ENCODE results near the gene TXNRD3.

Gene TXNRD3

GRCh38 chr3:126671521-126671920 lies 16.6 kb upstream of the TXNRD3 start:
- DNase-seq, result no peak

GRCh38 chr3:126668450-126669401 lies 13.8 kb upstream of the TXNRD3 start:
- no peak for DNase-seq

DNA sequence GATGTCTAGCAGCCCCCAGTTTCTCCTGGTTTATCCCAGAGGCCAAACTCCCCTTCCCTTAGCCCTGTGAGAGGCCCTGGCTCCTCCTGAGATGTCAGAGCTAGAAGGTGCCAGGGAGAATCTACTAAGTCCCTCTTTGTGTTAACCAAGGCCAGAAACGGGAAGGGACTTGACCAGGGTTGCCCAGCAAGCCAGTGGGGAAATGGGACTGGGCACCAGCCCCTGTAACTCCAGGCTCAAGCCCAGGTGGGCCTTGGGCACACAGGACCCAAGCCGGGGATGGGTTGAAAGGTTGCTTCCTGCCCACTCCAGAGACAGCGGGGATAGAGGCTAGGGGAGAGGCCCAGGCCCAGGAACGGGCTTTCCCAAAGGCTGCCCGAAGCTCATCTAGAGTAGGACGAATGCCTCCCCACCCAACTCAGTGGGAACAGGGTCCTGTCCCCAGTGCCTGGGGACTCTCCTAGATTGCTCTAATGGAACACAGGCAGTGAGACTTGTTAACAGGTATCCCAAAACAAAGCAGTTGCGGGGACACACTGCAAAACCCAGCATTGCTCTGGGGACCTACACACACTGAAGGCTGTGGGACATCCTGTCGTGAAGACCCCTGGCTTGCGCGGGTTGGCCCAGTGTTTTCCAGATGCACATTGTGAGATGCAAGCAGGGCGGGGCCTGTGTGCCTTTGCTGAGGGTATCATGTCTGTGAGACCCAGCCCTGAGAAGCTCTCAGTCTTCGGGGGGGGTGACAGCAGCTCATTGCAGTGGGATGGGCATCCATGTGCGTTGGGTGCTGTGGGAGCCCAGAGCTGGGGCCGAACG lies 12.9 kb upstream of the TXNRD3 start:
- DNase-seq, result no peak

DNA sequence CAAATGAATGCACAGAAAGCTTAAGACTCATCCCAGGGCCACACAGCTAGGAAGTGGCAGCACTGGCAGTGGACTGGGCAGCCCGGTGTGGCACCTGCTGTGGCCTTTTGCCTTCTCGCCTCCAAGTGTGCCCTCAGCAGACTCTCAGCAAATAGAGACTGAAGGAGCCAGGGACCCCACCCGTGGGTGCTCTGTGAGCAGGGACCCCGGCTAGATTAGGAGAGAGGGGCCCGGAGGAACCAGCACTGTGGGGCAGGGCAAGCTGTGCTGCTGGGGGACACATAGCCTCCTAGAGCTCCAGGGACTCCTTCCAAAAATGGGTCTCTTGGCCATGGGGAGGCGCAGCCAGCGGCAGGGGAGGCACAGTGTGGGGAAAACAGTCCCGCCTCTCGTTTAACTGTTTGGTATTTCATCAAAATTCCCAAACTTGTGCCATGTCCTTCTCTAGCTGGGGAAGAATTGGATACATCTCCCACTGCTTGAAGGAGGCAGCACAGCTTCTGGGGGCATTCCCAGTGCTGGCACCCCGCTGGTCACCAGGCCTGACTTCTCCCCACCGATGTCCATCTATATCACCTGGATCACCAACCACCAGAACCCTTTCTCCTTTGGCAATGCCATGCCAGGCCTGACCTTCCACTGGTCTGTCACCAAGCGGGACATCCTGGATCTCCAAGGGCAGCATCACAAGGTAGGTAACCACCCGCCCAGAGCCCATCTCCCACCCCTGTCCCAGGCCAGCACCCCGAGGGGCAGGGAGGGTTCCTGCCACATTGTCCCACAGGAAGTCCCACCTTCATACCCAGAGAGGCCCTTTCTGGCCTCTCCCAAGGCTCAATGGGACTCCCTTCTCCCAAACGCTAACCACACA lies 12.0 kb upstream of the TXNRD3 start:
- DNase-seq, result no peak

DNA sequence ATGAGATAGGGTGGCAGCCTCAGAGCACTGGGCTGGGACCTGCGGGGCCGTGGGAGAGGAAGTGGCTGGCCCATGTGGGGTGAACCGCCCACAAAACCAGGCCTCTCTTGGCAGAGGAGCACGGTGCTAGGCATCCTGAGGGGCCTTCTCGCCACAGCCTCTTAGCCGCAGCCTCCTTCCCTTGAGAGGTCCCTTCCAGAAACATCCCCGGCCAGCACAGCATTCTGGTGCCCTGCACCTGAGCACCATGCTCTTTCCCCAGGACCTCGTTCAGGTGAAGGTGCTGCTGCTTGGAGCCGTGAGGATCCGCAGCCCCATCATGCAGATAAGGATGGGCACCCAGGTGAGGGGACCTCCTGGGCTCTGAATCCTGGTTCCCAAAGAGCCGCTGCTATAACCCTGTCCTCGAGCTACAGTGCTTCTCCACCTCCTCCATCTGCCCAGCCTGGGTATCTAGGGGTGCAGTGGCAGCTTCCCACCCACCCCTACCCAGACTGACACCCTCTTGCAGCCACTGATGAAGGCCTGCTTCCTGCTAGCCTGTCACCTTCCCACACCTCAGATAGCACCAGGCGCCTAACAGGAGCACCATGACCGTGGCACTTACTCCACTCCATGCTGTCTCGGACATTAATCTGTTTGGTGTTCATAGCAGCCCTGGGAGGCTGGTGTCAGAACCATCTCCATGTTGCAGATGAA lies 11.2 kb upstream of the TXNRD3 start:
- no peak for DNase-seq

- no peak for DNase-seq
Observed at GRCh38 chr3:126665221-126665936, 10.5 kb upstream of the TXNRD3 start.

DNA sequence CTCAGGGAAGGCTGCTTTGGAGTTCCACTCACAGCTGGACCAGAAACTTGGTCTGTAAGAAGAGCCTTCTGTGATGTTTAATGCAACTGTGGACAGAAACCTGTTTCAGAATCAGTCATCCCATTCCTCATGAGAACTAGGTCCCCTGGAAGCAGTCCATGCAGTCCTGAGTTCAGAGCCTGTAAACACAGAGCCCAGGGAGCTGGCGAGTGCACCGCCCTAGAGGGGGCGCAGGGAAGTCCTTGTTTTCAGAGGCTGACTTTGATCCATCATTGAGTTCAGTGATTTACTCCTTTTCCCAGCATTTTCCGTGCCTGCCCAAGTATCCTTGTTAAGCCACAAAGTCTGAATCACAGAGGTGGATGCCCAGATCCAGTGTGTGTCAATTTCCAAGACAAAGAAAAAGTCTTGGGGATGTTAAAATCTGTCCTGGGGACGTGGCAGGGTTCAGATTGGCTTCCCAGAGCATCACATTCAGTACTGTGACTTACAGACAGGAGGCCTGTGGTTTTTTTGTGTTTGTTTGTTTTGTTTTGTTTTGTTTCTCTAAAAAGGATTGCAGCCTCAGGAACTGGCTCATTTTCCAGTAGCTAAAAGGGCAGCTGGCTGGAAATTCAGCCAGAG lies 9.8 kb upstream of the TXNRD3 start:
- DNase-seq, result no peak

DNA sequence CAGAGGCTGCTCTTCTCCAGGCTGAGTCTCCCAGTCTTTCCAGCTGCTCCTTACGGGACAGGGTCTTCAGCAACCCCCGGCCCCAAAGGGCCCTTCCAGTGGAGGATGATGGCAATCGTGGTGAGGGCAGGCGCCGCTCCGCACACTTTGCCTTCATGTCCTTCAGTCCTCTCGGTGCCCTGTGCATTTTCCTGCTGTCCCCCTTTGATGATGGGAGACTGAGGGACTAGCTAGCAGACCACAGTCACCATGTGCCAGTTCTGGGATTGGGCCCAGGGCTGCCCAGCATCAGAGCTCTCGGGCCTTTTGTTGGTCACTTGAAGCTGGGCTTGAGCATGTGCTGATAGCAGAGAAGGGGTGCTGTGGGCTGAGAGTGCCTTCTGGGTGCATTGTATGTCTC lies 8.8 kb upstream of the TXNRD3 start:
- no peak for DNase-seq

- no peak for DNase-seq
Observed at GRCh38 chr3:126663257-126663656, 8.3 kb upstream of the TXNRD3 start.

GRCh38 chr3:126661532-126662364 lies 6.8 kb upstream of the TXNRD3 start:
- DNase-seq, result no peak

DNA sequence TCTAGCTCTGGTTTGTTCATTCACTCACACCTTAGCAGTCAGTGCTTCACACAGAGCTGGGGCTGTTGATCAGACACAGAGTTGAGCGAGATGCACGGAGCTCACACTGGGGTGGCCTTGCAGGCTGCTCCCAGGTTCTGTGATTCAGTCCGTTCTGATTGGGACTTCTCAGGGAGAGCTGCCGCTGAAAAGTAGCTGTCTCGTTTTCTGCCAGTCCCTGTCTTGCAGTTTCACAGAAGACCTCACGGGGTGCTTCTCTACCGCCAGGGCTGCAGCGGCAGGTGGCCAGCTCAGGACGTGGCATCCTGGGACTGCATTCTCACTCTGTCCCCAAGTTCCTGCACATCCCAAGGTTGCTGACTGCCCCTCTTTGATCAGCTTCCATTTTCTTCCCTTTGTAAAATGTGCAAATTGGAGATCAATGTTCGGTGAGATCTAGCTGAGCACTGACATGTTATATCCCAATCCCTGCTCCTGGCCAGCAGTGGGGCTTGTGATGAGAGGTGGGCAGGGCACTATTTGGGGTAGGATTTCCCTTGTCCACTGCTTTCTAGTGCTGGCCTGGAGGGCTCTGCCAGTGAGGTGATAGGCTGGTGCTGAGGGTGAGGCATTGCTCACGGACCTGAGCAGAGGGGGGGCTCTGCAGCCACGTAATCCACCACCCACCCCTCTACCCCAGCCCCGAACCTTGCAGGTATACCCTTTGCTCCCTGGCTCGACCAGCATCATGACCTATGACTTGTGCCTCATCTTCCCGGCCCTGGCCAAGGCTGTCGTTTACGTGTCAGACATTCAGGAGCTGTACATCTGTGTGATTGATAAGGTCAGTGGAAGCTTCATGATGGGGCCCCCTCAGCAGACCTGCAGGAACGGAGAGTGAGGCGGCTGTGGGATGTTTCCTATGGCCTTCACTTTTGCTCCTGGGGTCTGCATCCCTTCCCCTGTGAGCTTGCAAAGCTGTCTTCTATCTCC lies 5.3 kb upstream of the TXNRD3 start:
- no peak for DNase-seq

GRCh38 chr3:126658584-126658983 lies 3.7 kb upstream of the TXNRD3 start:
- DNase-seq, result no peak

- DNase-seq, result no peak
Observed at GRCh38 chr3:126657901-126658300, 3.0 kb upstream of the TXNRD3 start.

GRCh38 chr3:126656371-126657134 lies 1.6 kb upstream of the TXNRD3 start:
- DNase-seq, result no peak

DNA sequence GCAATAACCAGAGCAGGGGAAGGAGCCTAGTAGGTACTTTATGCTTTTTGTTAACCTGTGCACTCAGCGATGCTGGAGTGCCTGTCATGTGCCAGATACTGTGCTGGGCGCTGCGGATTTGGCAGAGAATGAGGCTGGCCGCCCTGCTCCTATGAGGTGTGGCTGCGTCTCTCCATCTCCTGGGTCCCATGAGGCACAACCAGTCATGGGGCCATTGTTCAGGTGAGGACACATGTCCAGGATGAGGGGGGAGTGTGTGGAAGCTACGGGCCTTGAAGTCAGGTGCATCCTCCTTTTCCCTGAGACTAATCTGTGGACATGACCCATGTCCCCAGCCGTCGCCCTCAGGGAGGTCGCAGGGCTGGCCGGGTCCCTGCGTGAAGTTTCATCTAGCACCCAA lies 963 bp upstream of the TXNRD3 start:
- no peak for DNase-seq

GRCh38 chr3:126649556-126650092 lies 5.3 kb downstream of the TXNRD3 start:
- no peak for DNase-seq

DNA sequence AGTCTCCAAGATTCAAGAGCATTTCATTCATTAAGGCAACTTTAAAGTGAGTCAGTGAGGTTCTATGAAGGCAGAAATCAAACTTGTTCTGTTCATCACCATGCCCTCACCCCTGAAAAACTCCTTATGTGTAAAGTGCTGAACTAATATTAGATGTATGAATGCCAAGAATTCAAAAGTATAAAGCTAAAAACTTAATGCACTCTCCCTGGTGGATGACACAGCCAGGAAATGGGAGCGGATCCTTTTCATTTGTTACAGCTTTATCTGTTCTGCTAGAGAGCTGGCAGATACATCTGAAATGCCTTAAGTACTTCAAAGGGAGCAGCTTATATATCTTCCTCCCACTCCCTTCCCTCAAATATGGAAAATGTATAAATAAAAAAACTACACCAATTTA lies 8.2 kb downstream of the TXNRD3 start:
- no peak for DNase-seq

DNA sequence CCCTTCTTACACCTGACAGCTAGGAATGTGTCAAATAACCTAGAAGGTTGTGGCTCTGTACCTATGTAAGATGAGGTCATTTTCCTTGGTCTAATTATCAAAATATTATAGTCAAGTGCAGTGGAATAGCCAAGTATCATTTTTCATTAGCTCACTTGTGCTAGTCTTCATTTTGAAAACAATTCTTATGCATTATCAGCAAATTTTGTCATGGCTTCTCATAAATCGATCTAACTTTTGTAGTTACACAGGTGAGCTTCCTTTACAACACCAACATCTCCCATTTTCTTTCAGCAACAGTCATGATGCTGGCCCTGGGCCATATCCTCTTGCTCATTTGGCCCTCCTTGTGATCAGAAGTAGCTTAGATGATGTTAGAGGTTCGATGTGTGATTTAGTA lies 10.3 kb downstream of the TXNRD3 start:
- no peak for DNase-seq

All from NCI-H1105 (cell line).